Erythroblast (primary cell): Measurements from ENCODE around the gene TMPRSS5.
"Not testable (repeated sequence)": the region's sequence is repeated elsewhere in the genome, so short reads cannot be mapped to it uniquely, and the experiment has no call there.

Experiments used
- DNase-seq, 2 experiments: peaks; one replicate each; lab custom pipeline; 2025; lab: John Stamatoyannopoulos, UW
- GATA1 ChIP-seq: IDR thresholded peaks from 2 replicates; pipeline ENCODE4 v1.6.1; 2011; ENCODE audit warnings: low read depth, mild to moderate bottlenecking, control low read depth, low read length, moderate library complexity
- POLR2A ChIP-seq: IDR thresholded peaks from 2 replicates; pipeline ENCODE4 v1.6.1; 2011; ENCODE audit warnings: mild to moderate bottlenecking, low read length

TMPRSS5 gene

GRCh38 chr11:113715882-113716625 is 9.9 kb upstream of the TMPRSS5 start:
- DNase-seq: no peak
- no peak for TF ChIP-seq POLR2A
- no peak for TF ChIP-seq GATA1

GRCh38 chr11:113715273-113715672 is 9.2 kb upstream of the TMPRSS5 start:
- DNase-seq: peak; percentile 30 to 33
- TF ChIP-seq GATA1 (no peak), POLR2A (no peak)

- DNase-seq: no peak
- TF ChIP-seq POLR2A (no peak), GATA1 (no peak)
Observed at GRCh38 chr11:113710989-113711388, 4.9 kb upstream of the TMPRSS5 start.

- DNase-seq: not testable (repeated sequence)
Observed at GRCh38 chr11:113703551-113703950, 2.6 kb downstream of the TMPRSS5 start.

GRCh38 chr11:113701491-113701890 is 4.6 kb downstream of the TMPRSS5 start:
- DNase-seq: no peak
- TF ChIP-seq GATA1 (no peak), POLR2A (no peak)

- TF ChIP-seq POLR2A (no peak), GATA1 (no peak)
- DNase-seq: no peak
Observed at GRCh38 chr11:113698515-113698914, 7.6 kb downstream of the TMPRSS5 start.

DNA sequence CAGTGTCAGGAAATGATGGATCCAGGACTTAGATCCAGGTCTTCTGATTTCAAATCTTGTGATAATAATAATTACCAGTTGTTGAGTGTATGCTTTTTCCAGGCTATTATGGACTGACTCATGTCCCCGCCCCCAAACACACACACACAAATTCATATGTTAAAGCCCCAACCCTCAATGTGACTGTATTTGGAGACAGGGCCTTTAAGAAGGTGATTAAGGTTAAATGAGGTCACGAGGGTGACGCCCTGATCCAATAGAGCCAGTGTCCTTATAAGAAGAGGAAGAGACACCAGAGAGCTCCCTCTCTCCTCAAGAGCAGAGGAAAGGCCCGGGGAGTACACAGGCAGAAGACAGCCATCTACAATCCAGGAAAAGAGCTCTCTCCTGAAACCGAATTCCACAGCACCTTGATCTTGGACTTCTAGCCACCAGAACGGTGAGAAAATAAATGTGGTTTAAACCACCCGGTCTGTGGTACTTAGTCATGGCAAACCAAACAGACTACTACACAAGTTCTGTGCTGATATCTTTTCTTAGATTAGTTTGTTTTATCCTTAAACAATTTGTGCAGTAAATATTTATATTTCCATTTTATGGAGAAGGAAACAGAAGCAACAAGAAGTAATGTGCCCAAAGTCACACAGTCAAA is 8.2 kb downstream of the TMPRSS5 start:
- no peak for DNase-seq
- TF ChIP-seq POLR2A (no peak), GATA1 (no peak)

GRCh38 chr11:113697111-113697510 is 9.0 kb downstream of the TMPRSS5 start:
- TF ChIP-seq GATA1 (no peak), POLR2A (no peak)
- DNase-seq: no peak

GRCh38 chr11:113695207-113695606 is 10.9 kb downstream of the TMPRSS5 start:
- no peak for DNase-seq
- no peak for TF ChIP-seq GATA1
- TF ChIP-seq POLR2A: no peak

- no peak for DNase-seq
- TF ChIP-seq GATA1 (no peak), POLR2A (no peak)
Observed at GRCh38 chr11:113694390-113694789, 11.7 kb downstream of the TMPRSS5 start.

- DNase-seq: no peak
- TF ChIP-seq GATA1 (no peak), POLR2A (no peak)
Observed at GRCh38 chr11:113693030-113693429, 13.1 kb downstream of the TMPRSS5 start.

GRCh38 chr11:113690619-113691569 is 15.2 kb downstream of the TMPRSS5 start:
- DNase-seq: peak; percentile 75
- TF ChIP-seq GATA1 (no peak), POLR2A (peak; percentile 17)

- DNase-seq: peak; percentile 39 to 47
- no peak for TF ChIP-seq POLR2A
Observed at GRCh38 chr11:113689768-113690618, 16.1 kb downstream of the TMPRSS5 start.
